Heart left ventricle (tissue), 16 donors: ENCODE measurements around the gene ANKRD44. TPM values are rescaled to one million over a fixed set of nuclear protein-coding genes. Genes with fewer than 3 reads are reported as not detected.
A peak's percentile ranks its signal among the peaks of the same experiment; 100 is the strongest.

Experiments
- ATAC-seq, 4 donors: fragments of 200-7000 bp; cut with Tn5 transposase; one replicate each; pipeline ENCODE4 v1.9.1; 2020 to 2022; ENCODE audit warnings: moderate library complexity in 4 of 4, mild to moderate bottlenecking in 3 of 4, moderate number of reproducible peaks in 1 of 4
- DNase-seq, 5 donors: peaks; one replicate each; pipeline ENCODE4 v3.0.0-alpha.2; 2020
- H3K27ac ChIP-seq, 12 donors: fragments of 200-600 bp; sonication (generic) in 4 of 12; one replicate each; pipeline versions ENCODE4 v1.5.0 to v1.8.0; 2016 to 2022; ENCODE audit warnings: mild to moderate bottlenecking in 2 of 12
- H3K27me3 ChIP-seq, 9 donors: fragments of 200-600 bp; sonication (generic) in 2 of 9; one replicate each; pipeline versions ENCODE4 v1.5.1 to v1.8.0; 2016 to 2022; ENCODE audit warnings: mild to moderate bottlenecking in 3 of 9
- H3K36me3 ChIP-seq, 9 donors: fragments of 200-600 bp; sonication (generic) in 2 of 9; one replicate each; pipeline versions ENCODE4 v1.5.0 to v1.8.0; 2018 to 2022; ENCODE audit warnings: mild to moderate bottlenecking in 2 of 9
- H3K4me1 ChIP-seq, 12 donors: fragments of 200-600 bp; sonication (generic) in 4 of 12; one replicate each; pipeline versions ENCODE4 v1.5.0 to v1.8.0; 2016 to 2022; ENCODE audit warnings: mild to moderate bottlenecking in 3 of 12
- H3K4me3 ChIP-seq, 12 donors: fragments of 200-600 bp; sonication (generic) in 4 of 12; one replicate each; pipeline versions ENCODE4 v1.5.0 to v1.8.0; 2017 to 2022; ENCODE audit warnings: mild to moderate bottlenecking in 9 of 12, moderate library complexity in 4 of 12
- H3K9me3 ChIP-seq, 12 donors: fragments of 200-600 bp; sonication (generic) in 4 of 12; one replicate each; pipeline versions ENCODE4 v1.5.0 to v1.8.0; 2016 to 2022; ENCODE audit warnings: mild to moderate bottlenecking in 1 of 12
- POLR2A ChIP-seq, 2 donors: fragments of 450-650 bp; IDR thresholded peaks; one replicate each; pipeline ENCODE4 v1.6.1; 2017; ENCODE audit warnings: antibody characterized with exemption in 2 of 2, mild to moderate bottlenecking in 2 of 2, moderate library complexity in 2 of 2
- WGBS, 4 donors: extraction: QIAGEN DNeasy Blood & Tissue Kit in 2 of 4; methylation state at CpG; one replicate each; pipeline versions ENCODE4 v1.1.5 to v1.1.7; 2013 to 2018; 5-methylcytosine and 5-hydroxymethylcytosine counted together
- intact Hi-C, 10 donors: fragments of 100-400 bp; cut with DNase I; formaldehyde crosslinking; loops; one replicate each; pipeline versions ENCODE4 v1.11.1 to v1.14.2; 2022
- polyA plus RNA-seq, 2 donors: library from polyadenylated mRNA; stranded (reverse); fragments of 200-250 nt; gene quantifications; one replicate each; pipeline ENCODE4 v1.2.3, GENCODE V29; 2013
- total RNA-seq, 9 donors: library from RNA; depleted of rRNA in 2 of 9; stranded (reverse); fragments of >200 nt in 2 of 9; fragmentation: NEBNext Ultra II Directional in 3 of 9; extraction: Animal tissue kit (Norgen Biotek cat#: 25700) in 3 of 9; gene quantifications; one replicate each; pipeline versions ENCODE4 v1.1.0 to v1.2.4, GENCODE V29; 2016 to 2023
- TF ChIP-seq, protein P1 (sequence below), 12 donors: fragments of 200-600 bp; sonication (generic) in 4 of 12; IDR thresholded peaks; one replicate each; pipeline versions ENCODE4 v1.5.0 to v1.8.0; 2018 to 2022; ENCODE audit warnings: antibody characterized with exemption in 12 of 12, mild to moderate bottlenecking in 5 of 12
- donor health status: ischemic (EF 13 %, LVEDD 7.1; RV severe dilation, severe dysfunction).
- donor health status: healthy with polysubstance abuse.
- donor health status: DM: no; HTN: yes; CAD: no.
- donor health status: DM: no; HTN: no; CAD: no.
- donor health status: ischemic (EF 25% LVEDD 6.9; RV normal size, moderate dysfunction).
- donor health status: ischemic (EF 25% LVEDD 5.7; RV mildly dilated, moderate dysfunction).
- donor health status: healthy.
- donor health status: DM: yes; HTN: yes; CAD: no.
- donor health status: ischemic (EF 35%, LVEDD 5.7; RV mildly dilated, moderate dysfunction).
- donor health status: nonischemic (EF 11% LVEDD 7.7; RV severe dilation, severe dysfunction).
- donor health status: DM: yes; HTN: yes; CAD: no.
- donor health status: PGD.
- donor health status: ischemic (EF 29% LVEDD 5.4; RV normal size, mild dysfunction).
- donor health status: nonischemic (EF 23%, LVEDD 6.1; RV moderate dilation, normal function).

Gene ANKRD44
- total and polyA plus RNA-seq, 11 donors = 2.4 to 30.6 (median 8.4) TPM

DNA sequence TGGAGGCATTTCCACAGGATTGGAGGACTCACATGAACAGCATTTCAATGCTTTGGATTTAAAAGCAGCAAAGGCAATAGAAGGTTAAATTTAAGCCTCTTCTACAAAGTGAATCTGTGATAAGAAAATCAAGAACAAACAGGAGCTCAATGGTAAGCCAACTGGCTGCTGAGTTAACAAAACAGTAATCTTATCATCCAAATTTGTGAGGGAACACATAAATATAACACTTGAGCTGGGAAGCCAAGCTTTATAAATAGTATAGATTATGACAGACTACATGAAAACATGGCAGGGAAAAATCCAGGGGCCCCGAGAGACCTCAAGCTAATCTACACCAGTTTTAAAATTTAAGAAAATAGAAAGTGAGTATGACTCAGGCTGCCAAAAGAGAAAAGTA lies 275.6 kb downstream of the ANKRD44 start:
- no peak for DNase-seq
- no peak for TF ChIP-seq POLR2A (IDR thresholded peaks at IDR 0.05)
- TF ChIP-seq, protein P1, sequence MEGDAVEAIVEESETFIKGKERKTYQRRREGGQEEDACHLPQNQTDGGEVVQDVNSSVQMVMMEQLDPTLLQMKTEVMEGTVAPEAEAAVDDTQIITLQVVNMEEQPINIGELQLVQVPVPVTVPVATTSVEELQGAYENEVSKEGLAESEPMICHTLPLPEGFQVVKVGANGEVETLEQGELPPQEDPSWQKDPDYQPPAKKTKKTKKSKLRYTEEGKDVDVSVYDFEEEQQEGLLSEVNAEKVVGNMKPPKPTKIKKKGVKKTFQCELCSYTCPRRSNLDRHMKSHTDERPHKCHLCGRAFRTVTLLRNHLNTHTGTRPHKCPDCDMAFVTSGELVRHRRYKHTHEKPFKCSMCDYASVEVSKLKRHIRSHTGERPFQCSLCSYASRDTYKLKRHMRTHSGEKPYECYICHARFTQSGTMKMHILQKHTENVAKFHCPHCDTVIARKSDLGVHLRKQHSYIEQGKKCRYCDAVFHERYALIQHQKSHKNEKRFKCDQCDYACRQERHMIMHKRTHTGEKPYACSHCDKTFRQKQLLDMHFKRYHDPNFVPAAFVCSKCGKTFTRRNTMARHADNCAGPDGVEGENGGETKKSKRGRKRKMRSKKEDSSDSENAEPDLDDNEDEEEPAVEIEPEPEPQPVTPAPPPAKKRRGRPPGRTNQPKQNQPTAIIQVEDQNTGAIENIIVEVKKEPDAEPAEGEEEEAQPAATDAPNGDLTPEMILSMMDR (IDR thresholded peaks at IDR 0.05) = no peak
- WGBS, 4 donors = 32 to 52% (median 42%) methylated on average over 1 of the region's 1 CpG
- Histone ChIP-seq H3K9me3 (peaks cover 0 to 11% (median 0%) of the 10 kb centered on the region in 12 donors), H3K4me3 (no peak overlapping the region), H3K27ac (no peak overlapping the region), H3K27me3 (no peaks in the 10 kb centered on the region), H3K36me3 (peaks cover 0 to 18% (median 0%) of the 10 kb centered on the region in 9 donors), H3K4me1 (peaks cover 0 to 21% (median 9%) of the 10 kb centered on the region in 12 donors)
- no peak for ATAC-seq
- intact Hi-C loops = loop anchor here in 1 of 10 donors (10.0 kb wide), 1 partner anchor 70 kb away; no protein-coding TSS in a partner anchor

DNA sequence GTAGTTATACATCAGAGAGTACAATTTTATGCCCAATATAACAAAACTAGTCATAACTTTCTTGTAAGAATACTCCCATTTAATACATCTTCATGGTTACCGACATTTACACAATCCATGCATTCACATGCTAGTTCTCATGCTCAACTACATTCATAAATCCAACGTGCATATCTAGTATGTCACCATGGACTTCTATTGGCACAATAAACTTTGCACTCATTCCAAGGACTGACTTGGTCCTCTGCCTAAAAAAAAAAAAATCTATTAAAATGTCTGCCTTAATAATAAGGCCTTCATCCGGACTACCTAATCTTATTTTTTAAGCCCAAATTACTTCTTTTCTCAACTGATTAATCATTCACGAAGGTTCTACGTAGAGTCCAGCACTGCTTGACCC lies 276.3 kb downstream of the ANKRD44 start:
- H3K27ac ChIP-seq = no peak overlapping the region
- WGBS, 4 donors = 73 to 81% (median 76%) methylated on average over 5 of the region's 5 CpGs
- intact Hi-C loops = loop anchor here in 1 of 10 donors (10.0 kb wide), 1 partner anchor 71 kb away; no protein-coding TSS in a partner anchor

DNA sequence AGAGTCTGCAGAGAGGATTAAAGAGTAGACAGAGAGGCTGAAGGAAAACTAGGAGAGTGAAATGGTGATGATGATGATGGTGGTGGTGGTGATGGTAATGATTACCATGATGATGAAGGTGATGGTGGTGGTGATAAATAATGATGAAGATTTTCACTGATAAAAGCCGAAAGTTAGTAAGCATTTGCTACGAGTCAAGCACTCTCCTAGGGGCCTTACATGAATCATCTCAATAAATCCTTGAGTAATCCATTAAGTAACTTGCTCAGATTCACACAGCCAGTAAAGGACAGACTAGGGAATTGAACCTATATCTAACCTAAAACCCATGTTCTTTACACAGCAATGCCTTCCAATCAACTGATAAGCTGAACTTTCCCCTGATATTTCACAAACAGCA lies 277.4 kb downstream of the ANKRD44 start:
- H3K9me3 ChIP-seq = peaks cover 0 to 11% (median 0%) of the 10 kb centered on the region in 12 donors
- no peak overlapping the region for H3K27ac ChIP-seq
- no peaks in the 10 kb centered on the region for H3K27me3 ChIP-seq
- peaks cover 0 to 7% (median 0%) of the 10 kb centered on the region in 9 donors for H3K36me3 ChIP-seq
- intact Hi-C loops = loop anchor here in 1 of 10 donors (10.0 kb wide), 1 partner anchor 72 kb away; no protein-coding TSS in a partner anchor
- DNase-seq (no peak), ATAC-seq (no peak)
- H3K4me3 ChIP-seq = no peak overlapping the region
- TF ChIP-seq, protein P1 (IDR thresholded peaks at IDR 0.05) = no peak
- TF ChIP-seq POLR2A (IDR thresholded peaks at IDR 0.05) = no peak
- 94 to 99% (median 96%) methylated on average over 2 of the region's 2 CpGs for WGBS, 4 donors
- peaks cover 0 to 19% (median 7%) of the 10 kb centered on the region in 12 donors for H3K4me1 ChIP-seq

More for the DNA sequence above, 276.3 kb downstream of the ANKRD44 start:
- H3K4me3 ChIP-seq = no peak overlapping the region
- ATAC-seq (no peak), DNase-seq (no peak)
- TF ChIP-seq POLR2A (IDR thresholded peaks at IDR 0.05) = no peak
- TF ChIP-seq, protein P1 (IDR thresholded peaks at IDR 0.05) = no peak
- peaks cover 0 to 18% (median 0%) of the 10 kb centered on the region in 9 donors for H3K36me3 ChIP-seq
- peaks cover 0 to 21% (median 9%) of the 10 kb centered on the region in 12 donors for H3K4me1 ChIP-seq
- H3K27me3 ChIP-seq = no peaks in the 10 kb centered on the region
- peaks cover 0 to 11% (median 0%) of the 10 kb centered on the region in 12 donors for H3K9me3 ChIP-seq

DNA sequence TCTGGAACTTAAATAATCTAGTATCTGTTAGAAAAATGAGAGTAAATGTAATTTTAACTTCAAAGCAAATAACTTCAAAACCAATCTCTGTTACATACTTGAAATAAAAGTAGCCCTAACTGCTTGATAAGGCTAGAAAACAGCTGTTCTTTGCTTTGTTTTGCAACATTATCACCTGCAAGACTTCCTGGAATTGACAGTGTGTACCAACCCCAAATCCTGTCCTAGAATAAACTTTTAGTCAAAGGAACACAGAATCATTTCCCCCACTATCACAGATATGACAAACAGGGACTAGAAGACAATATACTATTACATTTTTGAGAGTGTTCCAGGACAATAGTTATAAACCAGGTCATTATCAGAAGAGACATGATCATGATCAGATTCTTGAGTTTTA lies 278.8 kb downstream of the ANKRD44 start:
- DNase-seq (no peak), ATAC-seq (peak; percentile 37 to 82 (median 63))
- Histone ChIP-seq H3K4me1 (peaks cover 0 to 19% (median 7%) of the 10 kb centered on the region in 12 donors), H3K27me3 (no peaks in the 10 kb centered on the region), H3K36me3 (peaks cover 0 to 7% (median 0%) of the 10 kb centered on the region in 9 donors), H3K9me3 (peaks cover 0 to 11% (median 0%) of the 10 kb centered on the region in 12 donors), H3K4me3 (no peak overlapping the region), H3K27ac (peak overlapping the region in 6 of 12 donors; percentile 0 to 52 (median 39))
- intact Hi-C loops = loop anchor here in 1 of 10 donors (10.0 kb wide), 1 partner anchor 73 kb away; no protein-coding TSS in a partner anchor
- TF ChIP-seq, protein P1 (IDR thresholded peaks at IDR 0.05) = no peak
- TF ChIP-seq POLR2A (IDR thresholded peaks at IDR 0.05) = no peak
